Kidney tubule cell (primary cell): ENCODE data around the gene METTL26.

Experiments used
- DNase-seq: peaks from one replicate; pipeline ENCODE4 v3.0.0-alpha.2; 2018; ENCODE audit warnings: low spot score

Gene METTL26

DNA sequence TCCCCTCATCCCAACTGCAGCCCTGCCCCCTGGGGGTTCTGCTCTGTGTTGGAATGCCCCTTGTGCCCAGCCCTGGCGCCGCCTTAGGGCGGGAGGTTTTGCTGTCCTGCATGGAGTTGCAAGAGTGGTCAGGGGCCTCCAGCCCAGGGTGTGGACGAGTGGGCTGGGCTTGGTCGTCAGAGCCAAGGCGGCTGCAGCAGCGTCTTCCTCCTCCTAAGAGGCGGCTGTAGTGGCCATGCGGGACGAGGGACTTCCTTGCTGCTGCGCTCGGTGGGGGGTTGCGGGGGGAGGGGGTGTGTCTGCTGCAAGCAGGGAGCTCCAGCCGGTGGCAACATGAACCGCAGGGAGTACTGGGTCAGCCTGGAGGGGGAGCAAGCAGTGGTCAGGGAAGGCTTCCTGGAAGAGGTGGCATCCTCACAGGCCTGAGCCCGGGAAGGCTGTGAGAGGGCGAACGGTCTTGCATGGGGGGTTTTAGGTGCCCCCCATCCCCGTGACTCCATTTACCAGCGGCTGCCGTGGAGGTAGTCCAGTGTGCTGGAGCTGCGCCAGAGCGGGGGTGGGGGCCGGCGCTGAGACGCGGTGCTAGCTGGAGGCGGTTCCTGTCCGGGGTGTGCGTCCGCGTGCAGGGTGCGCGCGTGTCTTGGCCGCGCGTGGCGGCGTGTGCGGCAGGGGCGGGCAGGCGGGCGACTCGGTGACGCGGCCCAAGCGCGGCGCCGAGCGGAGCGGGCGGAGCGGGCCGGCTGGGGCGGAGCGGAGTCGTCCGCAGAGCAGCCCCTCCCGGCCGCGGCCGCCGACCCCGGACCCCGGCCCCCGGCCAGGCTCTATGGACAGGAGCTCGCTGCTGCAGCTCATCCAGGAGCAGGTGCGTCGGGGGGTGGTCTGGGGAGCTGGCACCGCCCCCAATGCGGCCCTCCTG, 39.1 kb upstream of the METTL26 start, which contains the start of gene RHBDL1:
RHBDL1 (plus strand) TSS at position 704 of the 916 bp plus-strand sequence; CDS start at position 824, 120 bp downstream.
- DNase-seq, result peak; percentile 55

DNA sequence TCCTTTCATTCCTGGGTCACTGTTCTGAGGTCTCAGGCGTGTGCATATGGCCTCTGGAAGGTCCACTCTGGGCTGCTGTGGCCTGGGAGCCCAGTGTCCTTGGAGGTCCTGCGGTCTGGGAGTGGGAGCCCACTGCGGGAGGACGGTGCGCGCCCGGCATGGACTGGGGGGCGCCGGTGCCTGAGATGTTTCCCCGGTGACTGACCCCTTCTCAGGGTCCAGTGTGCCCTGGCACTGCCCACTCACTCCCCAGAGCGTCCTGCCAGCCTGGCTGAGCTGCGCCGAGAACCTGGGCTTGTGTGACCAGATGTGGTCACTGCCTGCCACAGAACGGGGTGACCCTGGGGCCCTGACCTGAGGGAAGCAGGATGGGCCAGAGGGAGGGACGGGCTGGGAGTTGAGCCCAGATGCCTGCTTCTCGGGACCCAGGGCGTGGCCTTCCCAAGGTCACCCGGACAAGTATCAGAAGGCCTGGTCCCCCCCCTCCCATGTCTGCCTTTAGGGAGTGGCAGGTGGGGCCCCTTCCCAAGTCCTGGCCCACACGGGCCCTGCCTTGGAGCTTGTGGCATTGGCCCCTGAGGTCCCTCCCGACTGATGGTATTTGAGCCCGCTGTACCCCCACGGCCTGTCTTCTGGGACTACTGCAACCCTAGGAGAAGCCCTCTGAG, 38.2 kb upstream of the METTL26 start:
- no peak for DNase-seq

DNA sequence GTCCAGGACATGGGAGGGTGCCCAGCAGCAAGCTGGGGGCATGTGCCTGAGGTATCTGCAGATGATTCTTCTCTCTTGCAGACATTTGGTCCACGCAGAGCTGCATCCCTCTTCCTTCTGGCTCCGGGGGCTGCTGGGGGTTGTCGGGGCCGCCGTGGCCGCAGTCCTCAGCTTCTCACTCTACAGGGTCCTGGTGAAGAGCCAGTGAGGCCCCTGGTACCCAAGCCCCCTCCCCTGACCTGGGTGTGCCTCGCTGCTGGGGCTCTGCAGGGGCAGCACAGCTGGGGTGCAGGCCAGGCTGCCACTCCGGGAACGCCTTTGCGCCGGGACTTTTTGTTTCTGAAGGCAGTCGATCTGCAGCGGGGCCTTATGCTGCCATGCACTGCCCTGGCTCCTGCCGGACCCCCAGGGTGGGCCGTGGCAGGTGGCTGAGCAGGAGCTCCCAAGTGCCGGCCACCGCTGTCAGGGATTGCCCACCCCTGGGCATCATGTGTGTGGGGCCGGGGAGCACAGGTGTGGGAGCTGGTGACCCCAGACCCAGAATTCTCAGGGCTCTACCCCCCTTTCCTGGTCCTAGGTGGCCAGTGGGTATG, 37.4 kb upstream of the METTL26 start:
- DNase-seq, result no peak

DNA sequence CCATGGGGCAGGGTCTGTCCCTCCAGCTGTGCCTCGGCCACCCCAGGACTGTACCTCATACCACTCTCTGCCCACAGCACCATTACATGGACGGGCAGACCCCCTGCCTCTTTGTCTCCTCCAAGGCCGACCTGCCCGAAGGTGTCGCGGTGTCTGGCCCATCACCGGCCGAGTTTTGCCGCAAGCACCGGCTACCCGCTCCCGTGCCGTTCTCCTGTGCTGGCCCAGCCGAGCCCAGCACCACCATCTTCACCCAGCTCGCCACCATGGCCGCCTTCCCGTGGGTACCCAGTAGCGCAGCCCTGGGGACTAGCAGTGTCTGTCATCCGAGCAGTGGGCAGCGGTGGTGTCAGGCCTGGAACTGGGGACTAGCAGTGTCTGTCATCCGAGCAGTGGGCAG, 36.7 kb upstream of the METTL26 start:
- DNase-seq, result no peak

DNA sequence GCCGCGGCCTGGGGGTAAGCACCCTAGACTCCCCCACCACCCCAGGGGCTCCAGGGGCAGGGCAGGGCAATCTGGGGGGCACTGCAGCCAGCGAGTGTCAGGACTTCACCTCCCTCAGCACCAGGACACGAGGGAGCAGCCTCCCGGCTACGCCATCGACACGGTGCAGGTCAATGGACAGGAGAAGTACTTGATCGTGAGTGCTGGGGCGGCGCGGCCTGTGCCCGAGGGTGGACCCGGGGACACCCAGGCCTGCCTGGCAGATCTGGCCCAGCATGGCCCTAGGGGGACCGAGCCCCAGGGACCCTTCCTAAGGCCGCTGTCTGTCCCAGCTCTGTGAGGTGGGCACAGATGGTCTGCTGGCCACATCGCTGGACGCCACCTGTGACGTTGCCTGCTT, 36.3 kb upstream of the METTL26 start:
- no peak for DNase-seq

DNA sequence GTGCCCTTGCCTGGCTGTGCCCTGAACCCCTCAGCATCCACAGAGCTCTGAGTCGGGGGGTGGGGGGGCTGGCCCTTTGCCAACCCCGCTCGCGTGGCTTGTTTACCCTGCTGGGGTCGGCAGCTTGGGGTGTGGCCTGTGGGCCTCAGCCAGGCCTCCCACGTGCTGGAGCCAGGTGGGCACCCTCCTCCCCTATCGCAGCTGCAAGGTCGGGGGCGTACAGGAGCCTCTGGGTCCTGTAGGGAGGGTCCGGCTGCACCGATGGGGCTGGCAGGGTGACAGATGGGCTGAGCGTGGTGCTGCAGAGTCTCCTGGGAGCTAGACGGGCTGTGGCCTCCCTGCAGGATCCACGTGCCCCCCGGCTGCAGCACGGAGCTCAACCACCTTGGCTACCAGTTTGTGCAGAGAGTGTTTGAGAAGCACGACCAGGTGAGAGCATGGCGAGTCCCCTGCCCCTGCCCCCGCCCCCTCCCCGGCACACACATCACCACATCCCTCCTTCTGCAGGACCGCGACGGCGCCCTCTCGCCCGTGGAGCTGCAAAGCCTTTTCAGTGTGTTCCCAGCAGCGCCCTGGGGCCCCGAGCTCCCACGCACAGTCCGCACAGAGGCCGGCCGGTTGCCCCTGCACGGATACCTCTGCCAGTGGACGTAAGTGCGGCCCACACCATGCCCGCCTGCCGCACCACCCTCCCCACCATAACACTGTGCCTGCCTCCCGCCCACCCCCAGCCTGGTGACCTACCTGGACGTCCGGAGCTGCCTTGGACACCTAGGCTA, 35.4 kb upstream of the METTL26 start:
- DNase-seq, result no peak

DNA sequence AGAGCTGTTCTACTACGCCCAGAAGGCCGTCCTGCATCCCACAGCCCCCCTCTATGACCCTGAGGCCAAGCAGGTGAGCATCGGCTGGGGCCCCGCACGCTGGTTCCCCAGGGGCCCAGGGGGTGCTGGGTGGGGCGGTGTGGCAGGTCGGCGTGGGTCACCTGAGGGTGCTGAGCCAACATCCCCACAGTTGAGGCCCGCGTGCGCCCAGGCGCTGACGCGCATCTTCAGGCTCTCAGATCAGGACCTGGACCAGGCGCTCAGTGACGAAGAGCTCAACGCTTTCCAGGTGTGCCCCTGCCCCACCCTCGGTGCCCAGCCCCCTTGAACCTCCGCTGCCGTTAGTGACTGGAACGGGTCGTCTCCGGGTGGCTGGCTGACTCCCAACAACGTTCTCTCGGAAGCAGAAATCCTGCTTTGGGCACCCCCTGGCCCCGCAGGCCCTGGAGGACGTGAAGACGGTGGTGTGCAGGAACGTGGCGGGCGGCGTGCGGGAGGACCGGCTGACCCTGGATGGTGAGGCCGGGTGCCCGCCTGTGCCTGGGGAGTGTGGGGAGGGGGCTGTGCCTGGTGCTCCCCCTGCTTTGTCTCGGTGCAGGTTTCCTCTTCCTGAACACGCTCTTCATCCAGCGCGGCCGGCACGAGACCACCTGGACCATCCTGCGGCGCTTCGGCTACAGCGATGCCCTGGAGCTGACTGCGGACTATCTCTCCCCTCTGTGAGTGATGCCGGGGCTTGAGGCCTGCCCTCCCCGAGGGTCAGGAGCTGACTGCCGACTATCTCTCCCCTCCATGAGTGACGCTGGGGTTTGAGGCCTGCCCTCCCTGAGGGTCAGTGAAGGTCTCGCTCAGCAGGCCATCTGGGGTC, 34.6 kb upstream of the METTL26 start:
- no peak for DNase-seq

DNA sequence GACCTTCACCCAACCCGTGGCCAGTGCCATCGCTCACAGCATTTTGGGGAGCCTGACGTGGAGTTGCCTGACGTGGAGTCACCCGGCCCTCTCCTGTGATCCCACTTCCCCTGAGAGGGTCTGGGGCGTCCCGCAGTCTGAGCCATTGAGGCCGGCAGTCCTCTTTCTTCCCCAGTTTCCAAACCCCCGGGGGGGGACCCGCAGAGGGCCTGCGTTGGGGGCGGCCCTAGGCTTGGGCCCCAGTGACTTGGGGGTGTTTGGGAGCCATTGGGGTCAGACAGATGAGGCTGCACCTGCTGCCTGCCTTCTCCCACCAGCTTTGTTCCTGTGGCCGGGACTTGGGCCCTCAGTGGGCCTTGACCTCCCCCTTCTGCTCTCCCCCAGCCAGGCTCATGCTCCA, 33.6 kb upstream of the METTL26 start:
- no peak for DNase-seq

DNA sequence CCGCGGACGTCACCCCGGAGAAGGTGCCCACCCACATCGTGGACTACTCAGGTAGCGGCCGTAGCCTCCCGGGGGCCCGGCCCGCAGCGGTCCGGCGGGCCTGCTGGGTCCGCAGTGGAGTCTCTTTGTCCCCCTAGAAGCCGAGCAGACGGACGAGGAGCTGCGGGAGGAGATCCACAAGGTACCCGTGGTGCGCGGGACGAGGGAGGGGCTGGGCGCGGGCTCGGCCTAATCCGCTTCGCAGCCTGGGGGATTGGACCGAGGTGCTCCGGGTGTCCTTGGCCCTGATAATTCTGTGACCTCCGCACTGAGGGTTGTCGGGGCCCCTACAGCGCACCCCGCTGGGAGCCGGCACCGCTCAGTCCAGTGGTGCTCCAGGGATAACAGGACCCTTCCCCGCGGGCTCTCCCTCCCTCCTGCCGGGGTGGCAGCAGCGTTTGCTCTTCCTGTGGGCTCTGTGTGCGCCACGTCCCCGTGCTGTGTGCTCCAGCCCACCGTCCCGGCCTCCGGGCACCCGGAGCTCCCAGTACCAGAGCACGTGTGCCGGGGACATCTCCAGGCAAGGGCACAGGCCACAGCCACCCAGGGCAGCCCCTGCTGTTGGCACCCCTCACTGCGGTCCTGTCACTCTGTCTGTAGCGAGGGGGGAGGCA, 32.5 kb upstream of the METTL26 start:
- DNase-seq, result no peak

DNA sequence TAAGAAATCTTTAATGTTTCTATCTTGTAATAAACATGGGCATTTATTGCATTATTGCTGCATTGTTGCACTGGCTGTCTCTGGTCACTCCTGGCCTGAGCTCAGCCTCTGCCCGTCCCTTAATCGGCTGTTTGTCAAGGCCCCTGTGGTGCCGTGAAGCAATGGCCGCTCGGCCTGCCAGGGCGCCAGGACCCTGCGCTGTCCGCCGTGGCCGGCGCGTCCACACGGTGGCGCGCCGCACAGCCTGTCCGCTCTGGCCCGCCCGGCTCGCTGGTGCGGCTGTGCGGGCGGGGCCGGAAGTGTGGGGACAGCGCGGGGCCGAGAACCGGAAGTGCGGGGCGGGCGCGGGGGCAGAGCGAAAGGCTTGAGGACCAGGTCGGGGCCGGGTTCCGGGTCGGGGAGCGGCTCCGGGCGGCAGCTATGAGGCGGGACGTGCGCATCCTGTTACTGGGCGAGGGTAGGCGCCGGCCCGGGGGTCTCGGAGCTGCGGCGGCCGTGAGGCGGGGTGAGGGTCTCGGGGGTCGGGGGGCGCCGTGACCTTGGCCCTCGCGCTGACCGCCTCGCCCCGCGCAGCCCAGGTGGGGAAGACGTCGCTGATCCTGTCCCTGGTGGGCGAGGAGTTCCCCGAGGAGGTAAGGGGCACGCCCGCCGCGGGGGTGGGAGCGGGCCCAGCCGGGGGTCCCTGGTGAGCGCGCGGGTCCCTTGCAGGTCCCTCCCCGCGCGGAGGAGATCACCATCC, 31.8 kb upstream of the METTL26 start, which contains the start of gene RHOT2:
RHOT2 (plus strand) TSS at position 353 of the 739 bp plus-strand sequence; CDS start at position 421, 68 bp downstream.
- peak; percentile 93 for DNase-seq

DNA sequence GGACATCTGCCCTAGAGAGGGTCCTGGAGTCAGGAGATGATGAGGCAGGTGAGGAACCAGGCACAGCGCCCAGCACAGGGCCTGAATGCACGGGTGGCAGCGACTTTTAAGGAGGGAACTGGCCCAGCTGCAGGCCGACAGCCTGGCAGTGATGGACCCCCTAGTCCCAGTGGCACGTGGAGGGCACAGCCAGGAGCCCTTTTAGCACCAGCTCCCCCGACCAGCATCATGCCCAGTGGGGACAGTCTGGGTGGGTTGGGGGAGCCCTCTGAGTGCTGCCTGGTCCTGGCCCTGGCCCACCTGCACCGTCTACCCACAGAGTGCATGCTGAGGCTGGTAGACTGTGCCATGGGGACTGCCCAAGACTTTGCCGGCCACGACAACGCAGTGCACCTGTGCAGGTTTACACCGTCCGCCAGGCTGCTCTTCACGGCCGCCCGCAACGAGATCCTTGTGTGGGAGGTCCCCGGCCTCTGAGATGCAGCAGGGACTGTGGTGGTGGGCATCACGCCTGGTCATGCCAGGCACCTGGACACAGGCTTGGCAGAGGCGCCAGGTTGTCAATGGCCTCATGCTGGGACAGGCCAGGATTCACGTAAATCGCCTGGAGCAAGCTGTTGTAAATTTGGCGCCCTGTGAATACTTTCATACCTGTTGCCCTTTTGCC, 31.1 kb upstream of the METTL26 start:
- no peak for DNase-seq

DNA sequence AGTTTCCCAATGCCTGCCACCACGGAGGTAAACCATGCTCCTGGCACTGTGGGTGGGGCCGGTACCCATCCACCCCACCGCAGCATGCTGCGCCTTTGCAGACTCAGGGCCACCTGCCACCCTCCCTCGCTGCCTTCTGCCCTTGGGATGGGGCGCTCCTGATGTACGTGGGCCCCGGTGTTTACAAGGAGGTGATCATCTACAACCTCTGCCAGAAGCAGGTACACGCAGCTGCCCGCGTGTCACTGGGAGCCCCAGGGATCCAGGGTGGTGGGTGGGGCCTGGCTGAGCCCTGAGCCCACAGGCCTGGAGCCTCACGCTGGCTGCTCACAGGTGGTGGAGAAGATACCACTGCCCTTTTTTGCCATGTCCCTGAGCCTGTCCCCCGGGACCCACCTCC, 30.5 kb upstream of the METTL26 start:
- DNase-seq, result no peak

DNA sequence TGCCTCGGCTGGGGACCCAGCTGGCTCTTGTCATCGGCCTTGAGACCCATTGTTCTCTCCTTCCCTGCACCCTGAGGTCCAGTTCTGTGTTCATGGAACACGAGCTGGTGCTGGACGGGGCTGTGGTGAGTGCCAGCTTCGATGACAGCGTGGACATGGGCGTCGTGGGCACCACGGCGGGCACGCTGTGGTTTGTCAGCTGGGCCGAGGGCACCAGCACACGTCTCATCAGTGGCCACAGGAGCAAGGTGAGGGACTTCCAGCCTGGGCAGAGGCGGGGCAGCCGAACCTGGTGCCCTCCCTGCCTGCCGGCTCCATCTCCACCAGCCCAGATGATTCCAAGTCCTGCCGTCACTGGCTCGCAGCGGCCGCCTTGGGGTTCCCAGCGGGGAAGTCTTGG, 26.5 kb upstream of the METTL26 start:
- DNase-seq, result no peak

DNA sequence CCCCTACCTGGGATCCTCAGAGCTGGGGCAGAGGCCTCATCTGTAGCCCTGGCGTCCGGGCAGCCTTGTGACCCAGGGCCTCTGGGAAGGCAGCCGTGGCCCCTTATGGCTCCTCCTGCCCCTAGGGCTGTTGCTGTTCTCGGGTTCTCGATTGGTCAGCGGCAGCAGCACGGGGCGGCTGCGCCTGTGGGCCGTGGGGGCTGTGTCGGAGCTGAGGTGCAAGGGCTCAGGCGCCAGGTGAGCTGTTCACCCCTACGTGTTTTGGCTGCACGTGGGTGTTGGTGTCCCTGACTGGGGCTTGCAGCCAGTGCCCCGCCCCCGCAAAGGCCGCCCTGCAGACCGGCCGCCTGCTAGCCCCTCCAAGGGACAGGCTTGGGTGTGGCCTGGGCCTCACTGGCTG, 26.0 kb upstream of the METTL26 start:
- no peak for DNase-seq

DNA sequence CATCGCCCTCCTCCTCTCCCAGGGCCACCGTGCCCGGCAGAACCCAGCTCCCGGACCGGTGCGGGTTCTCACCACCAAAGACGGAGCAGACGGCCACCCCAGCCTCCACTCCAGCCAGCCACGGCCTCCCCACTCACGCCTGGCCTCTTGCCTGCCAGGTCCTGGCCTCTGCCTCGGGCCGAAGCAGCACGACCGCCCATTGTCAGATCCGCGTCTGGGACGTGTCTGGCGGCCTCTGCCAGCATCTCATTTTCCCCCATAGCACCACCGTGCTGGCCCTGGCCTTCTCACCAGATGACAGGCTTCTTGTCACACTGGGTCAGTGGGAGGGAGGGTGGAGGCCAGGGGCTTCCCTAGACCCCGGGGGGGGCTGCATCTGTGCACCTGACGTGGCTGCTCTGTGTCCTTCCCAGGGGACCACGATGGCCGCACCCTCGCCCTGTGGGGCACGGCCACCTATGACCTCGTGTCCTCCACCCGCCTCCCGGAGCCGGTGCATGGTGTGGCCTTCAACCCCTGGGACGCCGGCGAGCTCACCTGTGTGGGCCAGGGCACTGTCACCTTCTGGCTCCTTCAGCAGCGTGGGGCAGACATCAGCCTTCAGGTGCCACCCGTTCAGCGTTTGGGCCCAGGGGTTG, 25.2 kb upstream of the METTL26 start:
- no peak for DNase-seq

DNA sequence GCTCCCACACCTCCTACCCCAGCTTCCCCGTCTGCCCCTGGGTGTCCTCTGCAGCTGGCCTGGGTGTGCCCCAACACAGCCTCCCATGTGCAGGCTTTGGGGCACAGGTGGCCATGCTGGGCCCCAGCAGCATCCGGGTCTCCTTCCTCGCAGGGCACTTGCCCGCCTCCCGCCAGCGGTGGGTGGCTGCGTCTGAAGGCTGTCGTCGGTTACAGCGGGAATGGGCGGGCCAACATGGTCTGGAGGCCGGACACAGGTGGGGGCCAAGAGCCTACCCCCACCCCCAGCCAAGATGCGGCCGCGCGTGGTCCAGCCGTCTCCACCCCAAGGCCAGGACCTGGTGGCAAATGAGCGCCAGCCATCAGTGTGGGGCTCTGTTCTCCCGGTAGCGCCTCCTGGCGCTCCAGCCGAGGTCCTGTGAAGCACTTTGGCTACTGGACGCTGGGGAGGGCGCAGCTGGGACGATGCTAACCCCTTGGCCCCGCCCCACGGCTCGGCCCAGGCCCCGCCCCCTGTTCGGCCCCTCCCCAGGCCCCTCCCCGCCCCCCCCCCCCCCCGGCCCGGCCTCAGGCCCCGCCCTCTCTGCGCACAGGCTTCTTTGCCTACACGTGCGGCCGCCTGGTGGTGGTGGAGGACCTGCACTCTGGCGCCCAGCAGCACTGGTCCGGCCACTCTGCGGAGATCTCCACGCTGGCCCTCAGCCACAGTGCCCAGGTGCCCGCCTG, 24.5 kb upstream of the METTL26 start:
- DNase-seq, result peak; percentile 90

DNA sequence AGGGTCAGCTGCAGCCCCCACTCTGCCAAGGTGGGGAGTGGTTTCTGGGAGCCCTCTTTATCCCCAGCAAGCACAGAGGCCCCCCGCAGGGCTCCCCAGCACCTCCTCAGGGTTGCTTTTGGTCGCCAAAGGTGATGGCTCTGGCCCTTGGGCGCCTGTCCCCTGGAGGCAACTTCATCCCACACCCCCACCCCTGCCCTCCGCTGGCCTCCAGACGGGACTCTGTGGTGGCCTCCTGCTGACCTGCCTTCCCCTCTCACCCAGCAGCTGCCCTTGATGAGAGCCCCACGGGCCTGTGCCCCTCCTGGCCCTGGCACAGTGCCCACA, 24.0 kb upstream of the METTL26 start:
- no peak for DNase-seq

DNA sequence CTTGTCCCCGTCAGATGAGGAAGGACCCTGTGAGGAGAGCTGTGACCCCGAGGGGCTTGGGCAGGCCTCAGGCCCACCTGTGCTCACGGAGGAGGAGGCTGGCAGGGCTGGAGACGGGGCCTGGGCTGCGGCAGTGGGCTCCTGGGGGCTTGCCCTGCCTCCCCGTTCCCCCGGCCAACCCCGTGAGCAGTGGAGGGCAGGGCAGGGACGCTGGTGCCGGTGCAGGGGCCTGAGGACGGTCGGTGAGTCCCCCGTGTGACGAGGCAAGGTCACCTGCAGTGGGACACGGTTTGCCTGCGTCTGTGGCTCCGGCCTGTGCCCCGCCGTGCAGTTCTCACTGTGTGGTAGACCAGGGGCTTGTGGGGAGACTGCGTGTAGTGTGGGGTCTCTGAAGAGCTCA, 23.5 kb upstream of the METTL26 start:
- DNase-seq, result no peak
